SK-N-SH (cell line): ENCODE measurements around the gene GAS7. TPM values are rescaled to one million over a fixed set of nuclear protein-coding genes. Genes with fewer than 3 reads are reported as not detected.

Source experiments
- CTCF ChIA-PET: fragments of 300-600, 350-600 bp; formaldehyde crosslinking; extraction: SDS; loops from one replicate; lab custom pipeline; 2021; lab: Yijun Ruan, JAX
- POLR2A ChIA-PET: fragments of 350-600 bp; sonication (Branson Sonifier 250); formaldehyde crosslinking; extraction: SDS; loops from one replicate; lab custom pipeline; 2020; ENCODE audit warnings: antibody characterized with exemption, inconsistent platforms; lab: Yijun Ruan, JAX
- DNase-seq: peaks from one replicate; pipeline ENCODE4 v3.0.0; 2012
- H2AFZ ChIP-seq: fragments of 200-600 bp; sonication (generic); 2 replicates; pipeline ENCODE4 v1.8.1; 2016; ENCODE audit warnings: antibody characterized with exemption, mild to moderate bottlenecking, low read depth
- H3F3A ChIP-seq: fragments of 200-600 bp; sonication (generic); replicated peaks from 2 replicates; pipeline ENCODE3; 2016; ENCODE audit warnings: antibody characterized with exemption, mild to moderate bottlenecking; ENCODE audit not compliant: insufficient read depth
- H3K27ac ChIP-seq, 2 experiments: fragments of 200-500 bp in 1 of 2; fragments of 200-600 bp in 1 of 2; sonication (Bioruptor generic) in 1 of 2; sonication (generic), shearing (Covaris generic) in 1 of 2; 2 replicates each; pipeline versions ENCODE4 v1.5.1 to v1.6.1; 2014 to 2016; ENCODE audit warnings: low read depth in 2 of 2, inconsistent platforms in 1 of 2, low read length in 1 of 2, mild to moderate bottlenecking in 1 of 2, mixed read lengths in 1 of 2
- H3K27me3 ChIP-seq: fragments of 200-600 bp; sonication (generic), shearing (Covaris generic); 2 replicates; pipeline ENCODE4 v1.6.1; 2016; ENCODE audit warnings: mixed run types; ENCODE audit not compliant: insufficient read depth
- H3K36me3 ChIP-seq, 2 experiments: fragments of 200-500 bp in 1 of 2; fragments of 200-600 bp in 1 of 2; sonication (Bioruptor generic) in 1 of 2; sonication (generic) in 1 of 2; replicated peaks in 1 of 2; 2 replicates each; pipeline versions ENCODE3 to v1.5.1; 2014 to 2016; ENCODE audit warnings: low read length in 1 of 2, mild to moderate bottlenecking in 1 of 2; ENCODE audit not compliant: insufficient read depth in 2 of 2, control insufficient read depth in 1 of 2
- H3K4me1 ChIP-seq, 2 experiments: fragments of 200-500 bp in 1 of 2; fragments of 200-600 bp in 1 of 2; sonication (Bioruptor generic) in 1 of 2; sonication (generic), shearing (Covaris generic) in 1 of 2; 2 replicates each; pipeline versions ENCODE4 v1.5.1 to v1.6.1; 2014 to 2016; ENCODE audit warnings: low read depth in 1 of 2, low read length in 1 of 2, mixed run types in 1 of 2; ENCODE audit not compliant: insufficient read depth in 2 of 2, control insufficient read depth in 1 of 2
- H3K4me2 ChIP-seq: fragments of 200-600 bp; sonication (generic), shearing (Covaris generic); 2 replicates; pipeline ENCODE4 v1.6.1; 2017; ENCODE audit warnings: mixed run types
- H3K4me3 ChIP-seq, 2 experiments: fragments of 200-500 bp in 1 of 2; fragments of 200-600 bp in 1 of 2; sonication (Bioruptor generic) in 1 of 2; sonication (generic), shearing (Covaris generic) in 1 of 2; 2 replicates each; pipeline versions ENCODE4 v1.5.1 to v1.8.1; 2014 to 2016; ENCODE audit warnings: low read depth in 2 of 2, inconsistent platforms in 1 of 2, low read length in 1 of 2, mild to moderate bottlenecking in 1 of 2, mixed read lengths in 1 of 2, moderate library complexity in 1 of 2
- H3K79me2 ChIP-seq: fragments of 200-600 bp; sonication (generic); 2 replicates; pipeline ENCODE4 v1.8.1; 2017; ENCODE audit warnings: mild to moderate bottlenecking; ENCODE audit not compliant: insufficient read depth
- H3K9ac ChIP-seq: fragments of 200-600 bp; sonication (generic); 2 replicates; pipeline ENCODE4 v1.6.1; 2017; ENCODE audit warnings: mixed run types
- H3K9me2 ChIP-seq: fragments of 200-600 bp; sonication (generic); 2 replicates; pipeline ENCODE4 v1.6.1; 2017; ENCODE audit warnings: mixed run types
- H3K9me3 ChIP-seq: fragments of 200-600 bp; sonication (generic); 2 replicates; pipeline ENCODE4 v1.6.1; 2017; ENCODE audit warnings: mixed run types, mild to moderate bottlenecking, moderate library complexity
- H4K20me1 ChIP-seq: fragments of 200-600 bp; sonication (generic); 2 replicates; pipeline ENCODE4 v1.6.1; 2017; ENCODE audit warnings: mild to moderate bottlenecking, mixed run types; ENCODE audit not compliant: insufficient read depth
- CHD2 ChIP-seq: fragments of 150-350 bp; IDR thresholded peaks from 2 replicates; pipeline ENCODE4 v1.6.1; 2018; ENCODE audit warnings: low read length; ENCODE audit not compliant: partially characterized antibody
- CTCF ChIP-seq: fragments of 200-600 bp; sonication (generic); IDR thresholded peaks from 2 replicates; pipeline ENCODE4 v1.6.1; 2017; ENCODE audit warnings: antibody characterized with exemption, mild to moderate bottlenecking, moderate library complexity
- FOSL2 ChIP-seq: IDR thresholded peaks from 2 replicates; pipeline ENCODE4 v1.4.0; 2012; ENCODE audit warnings: low read depth, mild to moderate bottlenecking, moderate library complexity, borderline replicate concordance
- FOXJ3 ChIP-seq: sonication (generic); formaldehyde crosslinking; IDR thresholded peaks from 2 replicates; pipeline ENCODE4 v1.5.1; 2020; ENCODE audit warnings: mild to moderate bottlenecking, missing genetic modification reagents
- JUND ChIP-seq: IDR thresholded peaks from 2 replicates; pipeline ENCODE4 v1.4.0; 2012
- MAX ChIP-seq: IDR thresholded peaks from 2 replicates; pipeline ENCODE4 v1.4.0; 2012; ENCODE audit warnings: low read depth
- NFIC ChIP-seq: IDR thresholded peaks from 2 replicates; pipeline ENCODE4 v1.4.0; 2012; ENCODE audit warnings: borderline replicate concordance
- POLR2AphosphoS5 ChIP-seq: IDR thresholded peaks from 2 replicates; pipeline ENCODE4 v1.6.1; 2012; ENCODE audit warnings: low read depth, low read length
- REST ChIP-seq: IDR thresholded peaks from 2 replicates; pipeline ENCODE4 v1.6.1; 2012; ENCODE audit warnings: mild to moderate bottlenecking, low read depth, low read length, moderate library complexity
- SMC3 ChIP-seq: IDR thresholded peaks from 2 replicates; pipeline ENCODE4 v1.6.1; 2012; ENCODE audit warnings: low read depth, low read length, improper control_type of control experiment
- TCF12 ChIP-seq: IDR thresholded peaks from 2 replicates; pipeline ENCODE4 v1.4.0; 2012
- USF2 ChIP-seq: fragments of 150-350 bp; IDR thresholded peaks from 2 replicates; pipeline ENCODE4 v1.6.1; 2017; ENCODE audit warnings: antibody characterized with exemption, low read length, low read depth, borderline replicate concordance
- YY1 ChIP-seq: IDR thresholded peaks from 2 replicates; pipeline ENCODE4 v1.4.0; 2012; ENCODE audit warnings: low read depth, mild to moderate bottlenecking
- WGBS: methylation state at CpG from one replicate; pipeline ENCODE4 v1.1.6; 2017; ENCODE audit warnings: low lambda C conversion rate; 5-methylcytosine and 5-hydroxymethylcytosine counted together
- polyA plus RNA-seq, 3 experiments: library from polyadenylated mRNA; depleted of rRNA; stranded (reverse); fragments of >200 nt; gene quantifications; 2 replicates each; pipeline ENCODE4 v1.2.3, GENCODE V29; 2012

GAS7 gene
- polyA plus RNA-seq, 1 of the 3 experiments (the other 2 are of a cell fraction): 0.12 TPM

- H2AFZ ChIP-seq: no peak overlapping the region
- peaks cover 51% of the 10 kb centered on the region for H3K27me3 ChIP-seq
- no peaks in the 10 kb centered on the region for H3K9me2 ChIP-seq
- H3K9ac ChIP-seq: no peak overlapping the region
- TF ChIP-seq TCF12 (no peak), JUND (no peak), CHD2 (no peak), USF2 (no peak), FOSL2 (no peak), POLR2AphosphoS5 (no peak), FOXJ3 (no peak), NFIC (no peak), CTCF (no peak), YY1 (no peak), SMC3 (no peak), MAX (no peak), REST (no peak)
- H4K20me1 ChIP-seq: no peaks in the 10 kb centered on the region
- no peaks in the 10 kb centered on the region for H3F3A ChIP-seq
- ChIA-PET POLR2A (no interaction called here), CTCF (interaction anchor here (0.6 to 1.3 kb wide), 4 partner anchors 16 to 119 kb away, joined by 3 to 5 read pairs (median 4); no protein-coding TSS in a partner anchor)
- H3K4me1 ChIP-seq: no peaks in the 10 kb centered on the region
- DNase-seq: no peak
- no peak overlapping the region for H3K4me2 ChIP-seq
- WGBS: 13% methylated on average over 3 of the region's 11 CpGs
- no peaks in the 10 kb centered on the region for H3K79me2 ChIP-seq
- no peak overlapping the region for H3K4me3 ChIP-seq
- H3K9me3 ChIP-seq: no peaks in the 10 kb centered on the region
- H3K27ac ChIP-seq: no peak overlapping the region
- no peaks in the 10 kb centered on the region for H3K36me3 ChIP-seq
Measured at GRCh38 chr17:10197362-10197720, 1.1 kb downstream of the GAS7 start.
